Diencephalon (tissue), 1 donor: ENCODE data around the gene KHSRP. TPM values are rescaled to one million over a fixed set of nuclear protein-coding genes. Genes with fewer than 3 reads are reported as not detected.

Experiments used
- small RNA-seq: library from RNA; depleted of rRNA; stranded (forward); fragments of <200 nt; gene quantifications from one replicate; pipeline ENCODE3, GENCODE V24; 2014
- total RNA-seq: library from RNA; depleted of rRNA; stranded (reverse); fragments of >200 nt; gene quantifications from one replicate; pipeline ENCODE4 v1.2.3, GENCODE V29; 2014

Gene KHSRP, protein sequence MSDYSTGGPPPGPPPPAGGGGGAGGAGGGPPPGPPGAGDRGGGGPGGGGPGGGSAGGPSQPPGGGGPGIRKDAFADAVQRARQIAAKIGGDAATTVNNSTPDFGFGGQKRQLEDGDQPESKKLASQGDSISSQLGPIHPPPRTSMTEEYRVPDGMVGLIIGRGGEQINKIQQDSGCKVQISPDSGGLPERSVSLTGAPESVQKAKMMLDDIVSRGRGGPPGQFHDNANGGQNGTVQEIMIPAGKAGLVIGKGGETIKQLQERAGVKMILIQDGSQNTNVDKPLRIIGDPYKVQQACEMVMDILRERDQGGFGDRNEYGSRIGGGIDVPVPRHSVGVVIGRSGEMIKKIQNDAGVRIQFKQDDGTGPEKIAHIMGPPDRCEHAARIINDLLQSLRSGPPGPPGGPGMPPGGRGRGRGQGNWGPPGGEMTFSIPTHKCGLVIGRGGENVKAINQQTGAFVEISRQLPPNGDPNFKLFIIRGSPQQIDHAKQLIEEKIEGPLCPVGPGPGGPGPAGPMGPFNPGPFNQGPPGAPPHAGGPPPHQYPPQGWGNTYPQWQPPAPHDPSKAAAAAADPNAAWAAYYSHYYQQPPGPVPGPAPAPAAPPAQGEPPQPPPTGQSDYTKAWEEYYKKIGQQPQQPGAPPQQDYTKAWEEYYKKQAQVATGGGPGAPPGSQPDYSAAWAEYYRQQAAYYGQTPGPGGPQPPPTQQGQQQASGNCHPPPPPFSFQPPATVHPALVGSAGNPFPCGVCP
- 113 TPM for total RNA-seq

DNA sequence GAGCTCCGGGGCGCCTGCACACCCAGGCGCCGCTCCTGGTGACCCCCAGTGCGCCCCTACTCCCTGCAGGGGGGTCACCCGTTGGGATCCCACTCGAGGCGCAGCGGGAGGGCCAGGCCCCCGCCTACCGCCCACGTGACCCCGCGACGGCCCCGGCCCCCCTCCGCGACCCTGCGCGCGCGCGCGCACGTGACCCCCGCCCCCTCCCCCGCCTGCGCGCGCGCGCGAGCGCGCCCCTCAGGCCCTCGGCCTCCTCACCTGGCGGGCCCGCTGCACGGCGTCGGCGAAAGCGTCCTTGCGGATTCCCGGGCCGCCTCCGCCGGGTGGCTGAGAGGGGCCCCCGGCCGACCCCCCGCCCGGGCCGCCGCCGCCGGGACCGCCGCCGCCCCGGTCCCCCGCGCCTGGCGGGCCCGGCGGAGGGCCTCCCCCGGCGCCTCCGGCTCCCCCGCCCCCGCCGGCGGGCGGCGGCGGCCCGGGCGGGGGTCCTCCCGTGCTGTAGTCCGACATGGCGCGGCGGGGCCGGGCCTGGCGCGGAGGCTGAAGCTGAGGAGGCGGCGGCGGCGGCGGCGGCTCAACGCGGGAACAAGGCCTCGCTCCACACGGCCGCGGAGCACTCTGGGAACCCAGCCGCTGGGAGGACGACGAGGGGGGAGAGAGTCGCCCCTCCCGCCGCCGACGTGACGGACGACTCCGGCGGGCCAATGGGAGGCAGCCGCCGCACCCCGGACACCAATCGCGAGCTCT lies at the start of gene KHSRP:
Gene KHSRP (minus strand): TSS at position 617 of the 744 bp plus-strand sequence. CDS start 110 bp downstream, at position 507.

GRCh38 chr19:6464070-6464873 lies 39.7 kb upstream of the KHSRP start, which contains the start of gene CRB3:
CRB3 (plus strand) TSS chr19:6464271; CDS start chr19:6464702, 431 bp downstream.

DNA sequence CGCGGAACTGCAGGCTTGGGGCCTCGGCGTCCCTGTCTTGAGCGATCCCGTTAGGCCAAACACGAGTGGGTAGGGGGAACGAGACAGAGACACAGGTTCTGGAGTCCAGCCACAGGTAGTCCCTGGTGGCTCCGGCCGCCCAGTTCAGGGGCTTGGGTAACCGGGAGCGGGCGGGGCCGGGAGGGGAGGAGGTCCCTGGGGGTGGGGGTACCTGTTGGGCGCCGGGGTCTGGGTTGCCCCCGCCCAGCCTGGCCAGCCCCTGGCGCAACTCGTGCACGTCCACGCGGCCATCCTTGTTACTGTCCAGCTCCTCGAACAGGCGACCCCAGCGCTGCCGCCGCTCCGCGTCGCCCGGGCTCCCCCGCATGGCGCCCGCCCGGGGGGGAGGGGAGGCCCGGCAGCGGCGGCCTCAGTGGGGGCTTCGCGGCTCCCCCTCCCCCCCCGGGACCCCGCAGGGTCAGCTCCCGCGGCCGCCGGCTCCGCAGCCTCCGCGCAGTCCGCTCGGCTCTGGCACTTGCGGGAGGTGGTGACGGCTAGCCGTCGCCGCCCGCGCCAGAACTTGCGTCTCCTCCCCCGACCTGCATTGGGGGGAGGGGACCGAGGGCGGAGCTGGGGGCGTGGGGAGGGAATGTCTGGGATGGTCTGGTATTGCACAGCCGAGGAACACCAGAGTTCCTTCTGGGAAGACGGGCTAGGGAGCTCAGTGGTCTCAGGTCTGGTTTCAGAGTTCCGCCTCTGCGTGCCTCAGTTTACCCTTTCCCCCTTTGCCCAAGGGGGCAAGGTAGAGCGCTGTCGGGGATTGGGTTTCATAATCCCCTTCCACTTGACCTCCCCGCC lies 34.9 kb upstream of the KHSRP start, which contains the start of gene SLC25A23:
Gene SLC25A23 (minus strand): TSS at position 531 of the 837 bp plus-strand sequence. CDS start 164 bp downstream, at position 367.

DNA sequence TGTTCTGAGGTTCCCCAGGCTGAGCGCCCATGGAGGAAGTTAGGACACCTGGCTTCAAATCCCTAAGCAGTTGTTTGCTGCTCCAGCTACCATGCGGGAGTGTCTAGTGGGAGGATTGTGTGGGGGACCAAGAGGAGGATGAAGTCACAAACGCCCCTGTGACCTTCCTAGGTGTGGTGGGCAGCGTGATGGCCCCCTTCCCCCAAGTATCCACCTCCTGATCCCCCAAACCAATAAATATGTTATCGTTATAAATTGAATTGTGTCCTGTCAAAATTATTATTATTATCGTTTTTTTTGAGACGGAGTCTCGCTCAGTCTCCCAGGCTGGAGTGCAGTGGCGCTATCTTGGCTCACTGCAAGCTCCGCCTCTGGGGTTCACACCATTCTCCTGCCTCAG lies 9.1 kb upstream of the KHSRP start, which contains the start of gene SLC25A41:
Gene SLC25A41 (minus strand): TSS at position 101 of the 400 bp plus-strand sequence. CDS start 70 bp downstream, at position 31.

DNA sequence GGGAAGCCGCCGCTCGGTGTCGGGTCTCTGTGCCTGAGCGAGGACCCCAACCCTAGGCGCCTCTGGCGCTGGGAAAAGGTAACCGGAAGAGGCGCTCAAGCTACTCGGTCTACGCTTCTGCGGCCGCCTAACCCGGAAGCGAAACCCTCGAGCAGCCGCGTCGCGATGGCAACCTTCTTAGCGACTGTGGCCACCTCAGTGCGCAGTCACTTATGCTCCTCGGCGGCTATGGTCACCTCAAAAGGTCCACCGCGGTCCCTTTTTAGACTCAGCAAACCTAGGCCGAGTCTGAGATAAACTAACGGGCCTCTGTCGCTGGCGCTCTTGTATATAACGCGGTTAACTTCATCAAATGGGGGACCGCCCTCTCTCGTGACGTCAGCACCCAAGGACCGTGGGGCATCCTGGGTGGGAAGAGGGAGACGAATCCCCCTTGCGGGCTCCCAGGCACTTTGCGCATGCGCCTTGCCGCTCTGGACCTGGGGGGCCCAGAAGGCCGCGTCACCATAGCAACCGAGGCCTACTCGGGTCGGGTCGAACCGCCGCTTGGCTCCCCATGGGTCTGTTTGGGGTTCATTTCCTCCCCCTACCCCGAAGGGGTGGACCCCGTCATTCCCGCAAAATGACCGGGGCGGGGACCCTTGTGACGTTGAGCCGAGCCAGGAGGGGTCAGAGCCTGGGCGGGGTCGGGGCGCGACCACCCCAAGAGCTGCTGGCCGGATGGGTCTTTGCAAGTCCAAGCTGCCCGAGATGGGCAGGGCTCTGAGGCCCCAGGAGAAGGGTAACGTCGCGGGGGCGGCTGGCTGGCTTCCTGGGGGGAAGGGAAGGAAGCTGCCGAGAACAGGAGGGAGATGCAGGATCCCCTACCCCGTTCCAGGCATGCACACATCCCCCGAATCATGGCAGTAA lies 31.3 kb downstream of the KHSRP start, which contains the start of gene GTF2F1:
Gene GTF2F1 (minus strand): TSS at position 91 of the 909 bp plus-strand sequence. CDS start 169 bp downstream, outside the sequence.

GRCh38 chr19:6375411-6376010 lies 49.1 kb downstream of the KHSRP start, which contains the start of gene PSPN:
PSPN (minus strand) TSS chr19:6375933; CDS start chr19:6375849, 84 bp downstream.

GRCh38 chr19:6372594-6373095 lies 52.0 kb downstream of the KHSRP start, which contains the start of gene ALKBH7:
ALKBH7 (plus strand) TSS chr19:6372794; CDS start chr19:6372821, 27 bp downstream.

Small RNAs within 50 kb of the gene (small RNA-seq; reads per million reads assigned to genes)
- not detected for gene MIR6790
- not detected for gene MIR6885

Other genes with a start within 250 kb of the KHSRP start
- gene MLLT1, start 144.8 kb downstream of the KHSRP start, total RNA-seq: 27.0 TPM
- not detected for gene ACER1, start 91.2 kb downstream of the KHSRP start, total RNA-seq
- gene CLPP, start 63.3 kb downstream of the KHSRP start, total RNA-seq: 33.9 TPM
- gene ALKBH7, start 52.0 kb downstream of the KHSRP start, total RNA-seq: 59.5 TPM
- gene PSPN, start 48.9 kb downstream of the KHSRP start, total RNA-seq: 3.2 TPM
- 43.6 TPM for gene GTF2F1, start 31.6 kb downstream of the KHSRP start, total RNA-seq
- 0.69 TPM for gene SLC25A41, start 9.0 kb upstream of the KHSRP start, total RNA-seq
- 37.6 TPM for gene SLC25A23, start 35.0 kb upstream of the KHSRP start, total RNA-seq
- gene CRB3, start 39.5 kb upstream of the KHSRP start, total RNA-seq: 1.6 TPM
- 0.69 TPM for gene DENND1C, start 57.0 kb upstream of the KHSRP start, total RNA-seq
- 169 TPM for gene TUBB4A, start 77.5 kb upstream of the KHSRP start, total RNA-seq
- gene TNFSF9, start 106.2 kb upstream of the KHSRP start, total RNA-seq: 4.2 TPM
- not detected for gene CD70, start 166.3 kb upstream of the KHSRP start, total RNA-seq
- gene TNFSF14, start 245.3 kb upstream of the KHSRP start, total RNA-seq: not detected